SHP77 treated with DMSO at 0.1 percent for 48 hours (cell line): ENCODE measurements around the gene KLK13.

Experiments
- DNase-seq: peaks from one replicate; lab custom pipeline; 2025; lab: John Stamatoyannopoulos, UW

Gene KLK13

GRCh38 chr19:51019544-51019925, 45.4 kb downstream of the KLK13 start, which contains the start of gene KLK10:
TSS of gene KLK10 (minus strand) at chr19:51019709. CDS start at chr19:51019130, 579 bp downstream.
- DNase-seq: no peak

DNA sequence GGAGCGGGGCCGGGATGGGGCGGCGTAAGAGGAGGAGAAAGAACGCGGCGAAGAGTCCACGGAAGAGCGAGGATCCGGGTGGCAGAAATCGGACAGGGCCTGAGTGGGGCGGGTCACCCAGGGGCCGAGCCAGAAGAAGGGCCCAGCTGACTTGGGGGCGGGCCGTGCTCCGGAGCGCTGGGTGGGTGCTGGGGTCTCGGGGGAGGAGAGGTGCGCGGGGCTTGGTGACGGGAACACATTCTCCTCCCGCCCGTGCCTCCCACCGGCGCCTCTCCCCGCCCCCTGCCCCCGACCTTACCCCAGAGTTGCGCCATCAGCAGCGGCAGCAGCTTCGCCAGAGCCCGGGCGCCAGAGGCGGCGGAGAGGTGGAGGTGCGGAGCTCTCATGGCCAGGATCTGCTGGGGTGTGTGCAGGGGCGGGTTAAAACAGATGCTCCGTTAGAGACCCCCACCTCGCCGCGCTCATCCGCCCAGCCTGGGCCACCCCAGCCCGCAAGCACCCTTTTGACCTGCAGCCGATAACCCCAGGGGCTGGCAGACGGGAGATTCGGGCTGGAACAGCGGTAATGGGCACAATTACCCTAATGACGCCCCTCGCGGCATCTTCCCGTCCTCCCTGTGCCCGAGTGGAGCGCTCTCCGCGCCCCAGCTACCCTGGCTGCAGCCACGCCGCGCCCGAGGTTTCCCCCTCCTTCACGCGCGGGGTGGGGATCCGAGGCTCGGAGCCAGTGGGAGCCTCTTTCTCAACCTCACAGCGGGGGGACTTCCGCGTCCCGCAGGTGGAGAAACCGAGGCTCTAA, 45.9 kb downstream of the KLK13 start:
- no peak for DNase-seq

DNA sequence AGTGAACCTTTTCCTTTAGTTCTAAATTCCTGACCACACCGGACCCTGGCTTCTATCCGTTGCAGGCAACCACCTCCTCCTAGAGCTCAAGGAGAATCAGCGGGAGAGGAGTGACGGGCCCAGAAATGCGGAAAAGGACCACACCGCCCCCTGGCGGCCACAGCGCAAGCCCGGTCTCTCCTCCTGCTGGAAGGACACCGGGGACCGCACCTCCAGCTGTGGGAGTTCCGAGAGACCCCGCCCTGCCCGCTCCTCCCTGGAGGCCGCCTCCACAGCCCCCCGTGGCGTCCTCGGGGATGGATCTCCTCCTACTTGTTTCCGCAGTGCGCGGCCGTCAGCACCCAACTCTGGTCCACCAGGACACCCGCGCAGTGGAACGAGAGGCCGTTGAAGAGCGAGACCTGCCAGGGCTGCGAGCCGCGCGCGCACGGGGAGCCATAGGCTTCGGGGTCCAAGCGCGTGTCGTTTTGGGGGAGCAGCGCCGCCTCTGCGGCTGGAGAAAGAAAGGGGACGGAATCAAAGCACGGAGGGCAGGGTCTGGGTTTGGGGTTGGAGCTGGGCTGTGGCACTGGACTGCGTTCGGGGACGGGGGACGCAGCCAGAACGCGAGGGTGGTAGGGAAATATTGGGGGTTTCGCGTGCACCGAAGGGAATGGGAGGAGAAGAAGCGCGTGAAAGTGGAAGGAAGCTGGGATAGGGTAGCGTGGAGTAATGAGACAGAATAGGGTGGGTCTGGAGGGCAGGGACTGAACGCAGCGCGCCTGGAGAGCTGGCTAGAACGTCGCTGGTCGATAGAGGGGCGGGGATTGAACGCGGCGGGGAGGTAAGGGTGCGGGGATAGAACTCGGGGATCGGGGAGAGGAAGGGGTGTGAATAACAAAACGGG, 47.9 kb downstream of the KLK13 start:
- no peak for DNase-seq

- DNase-seq: no peak
Observed at GRCh38 chr19:51015691-51016267, 49.1 kb downstream of the KLK13 start.

DNA sequence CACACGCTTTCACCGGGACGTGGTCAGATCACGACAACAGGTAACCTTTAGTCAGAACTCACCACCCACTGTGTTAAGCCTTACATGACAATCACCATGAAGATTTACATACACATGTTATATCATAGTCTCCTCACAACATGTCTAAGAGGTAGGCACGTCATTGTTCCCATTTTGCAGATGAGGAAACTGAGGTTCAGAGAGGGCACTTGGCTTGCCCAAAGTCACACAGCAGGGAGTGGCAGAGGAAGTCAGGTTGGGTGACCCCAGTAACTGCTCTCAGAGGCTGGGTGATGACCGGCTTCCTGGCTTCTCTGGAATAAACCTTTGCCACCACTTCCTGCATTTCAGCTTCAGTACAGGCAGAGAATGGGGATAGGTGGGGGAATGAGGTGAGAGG, 50.6 kb downstream of the KLK13 start:
- DNase-seq: no peak

GRCh38 chr19:51012661-51013190, 52.2 kb downstream of the KLK13 start:
- DNase-seq: no peak

- no peak for DNase-seq
Observed at GRCh38 chr19:51010066-51010795, 54.7 kb downstream of the KLK13 start.

DNA sequence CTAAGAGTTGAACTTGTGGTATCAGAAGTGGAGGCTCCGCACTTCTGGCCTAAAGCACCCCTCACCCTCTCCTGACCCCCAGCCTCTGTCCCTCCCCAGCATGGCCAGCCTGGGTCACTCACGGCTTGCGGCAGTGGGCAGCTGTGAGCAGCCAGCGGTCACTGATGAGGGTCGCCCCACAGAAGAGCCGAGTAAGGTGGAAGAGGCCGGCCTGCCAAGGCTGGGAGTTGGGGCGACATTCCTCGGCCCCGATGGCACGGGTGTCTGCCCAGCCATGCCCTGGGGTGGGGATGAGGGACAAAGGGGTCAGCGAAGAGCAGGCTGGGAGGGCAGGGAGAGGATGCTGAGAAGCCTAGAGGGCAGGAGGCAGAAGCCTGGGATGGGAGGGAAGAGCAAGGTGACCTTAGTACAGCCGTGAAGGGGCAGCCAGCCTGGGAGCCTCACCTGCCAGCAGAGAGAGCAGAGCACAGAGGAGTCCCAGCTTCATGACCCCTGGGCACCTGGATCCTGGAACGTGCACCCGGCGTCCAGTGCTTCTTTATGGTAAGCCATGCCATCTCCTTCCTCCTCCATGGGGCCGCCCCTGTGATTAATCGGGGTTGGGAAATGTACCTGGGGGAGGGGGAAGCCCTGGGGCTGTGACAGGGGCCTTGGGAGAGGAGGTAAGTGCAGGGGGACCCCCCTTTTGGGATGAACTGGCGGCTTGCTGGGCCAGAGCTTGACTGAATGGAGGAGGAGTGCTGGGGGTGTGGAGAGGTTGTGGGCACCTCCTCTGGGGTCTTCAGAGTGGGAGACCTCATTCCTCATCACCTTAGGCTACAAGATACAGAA, 55.6 kb downstream of the KLK13 start:
- no peak for DNase-seq

DNA sequence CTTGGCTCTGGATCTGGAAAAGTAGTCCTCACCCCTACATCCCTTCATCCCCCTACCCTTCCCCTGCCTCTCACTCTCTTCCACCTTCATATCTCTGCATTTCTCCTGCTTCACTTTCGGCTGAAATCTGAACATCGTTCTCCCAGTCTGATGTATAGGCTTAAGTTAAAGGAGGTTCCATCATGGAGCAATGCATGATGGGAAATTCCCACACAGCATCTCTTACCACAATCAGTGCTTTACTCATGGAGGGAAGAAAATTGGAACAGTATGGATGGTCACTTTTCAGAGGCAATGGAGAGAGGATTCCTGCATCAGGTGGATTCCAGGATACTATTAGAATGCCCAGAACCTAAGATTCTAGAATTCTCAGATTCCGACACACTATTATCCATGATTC, 57.4 kb downstream of the KLK13 start:
- no peak for DNase-seq

DNA sequence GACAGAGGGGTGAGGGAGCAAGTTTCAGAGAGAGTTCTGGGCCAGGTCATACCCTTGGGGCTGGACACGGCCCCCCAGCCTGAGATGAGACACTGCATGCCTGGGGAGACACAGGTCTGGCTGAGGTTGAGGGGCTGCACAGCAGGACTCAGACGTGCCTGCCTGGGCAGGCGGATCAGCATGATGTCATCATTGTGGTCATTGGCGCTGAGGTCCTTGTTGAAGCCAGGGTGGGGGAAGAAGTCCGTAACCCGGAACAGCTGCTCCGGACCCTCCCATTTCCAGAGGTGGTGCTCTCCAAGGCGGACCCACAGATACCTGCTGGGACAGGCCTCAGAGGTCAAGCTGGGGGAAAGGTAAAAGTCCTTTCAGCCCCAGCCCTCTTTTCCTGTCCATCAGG, 58.5 kb downstream of the KLK13 start:
- DNase-seq: no peak
